ENCODE data around the gene NLK.
"Not testable (repeated sequence)": the region's sequence is repeated elsewhere in the genome, so short reads cannot be mapped to it uniquely, and the experiment has no call there.

The NLK gene

GRCh38 chr17:28093999-28094716 is 51.7 kb downstream of the NLK start:
- TF ChIP-seq L3MBTL2 (conservative IDR thresholded peaks at IDR 0.05) (no peak), FOXK2 (IDR thresholded peaks at IDR 0.05) (no peak), NFRKB (IDR thresholded peaks at IDR 0.05) (no peak), BHLHE40 (IDR thresholded peaks at IDR 0.05; ENCODE audit: borderline replicate concordance) (no peak), PKNOX1 (IDR thresholded peaks at IDR 0.05) (no peak), LEF1 (IDR thresholded peaks at IDR 0.05; ENCODE audit: borderline replicate concordance) (no peak), SUZ12 (IDR thresholded peaks at IDR 0.05) (no peak), FOXM1 (IDR thresholded peaks at IDR 0.05; ENCODE audit: borderline replicate concordance) (no peak)
- ChIA-PET POLR2A (no interaction called here), CTCF (interaction anchor here (0.6 kb wide), 1 partner anchor 200 kb away, joined by 3 read pairs; no protein-coding TSS in a partner anchor)
- no peak for DNase-seq (ENCODE audit: extremely low spot score)

GRCh38 chr17:28096756-28097155 is 54.3 kb downstream of the NLK start:
- ChIA-PET CTCF (no interaction called here), POLR2A (no interaction called here)
- DNase-seq (ENCODE audit: extremely low spot score) = no peak
- TF ChIP-seq TARDBP (IDR thresholded peaks at IDR 0.05) = no peak
- no peak for TF ChIP-seq SP1 (IDR thresholded peaks at IDR 0.05)
- TF ChIP-seq L3MBTL2 (conservative IDR thresholded peaks at IDR 0.05) = no peak
- TF ChIP-seq ELF4 (IDR thresholded peaks at IDR 0.05) = no peak
- no peak for TF ChIP-seq BHLHE40 (IDR thresholded peaks at IDR 0.05; ENCODE audit: borderline replicate concordance)
- TF ChIP-seq SUZ12 (IDR thresholded peaks at IDR 0.05) = no peak
- TF ChIP-seq PKNOX1 (IDR thresholded peaks at IDR 0.05) = no peak
- no peak for TF ChIP-seq ZNF384 (IDR thresholded peaks at IDR 0.05)
- no peak for TF ChIP-seq FOXM1 (IDR thresholded peaks at IDR 0.05; ENCODE audit: borderline replicate concordance)
- TF ChIP-seq HDGF (IDR thresholded peaks at IDR 0.05; ENCODE audit: borderline replicate concordance) = no peak
- no peak for TF ChIP-seq NFRKB (IDR thresholded peaks at IDR 0.05)
- no peak for TF ChIP-seq CTBP1 (IDR thresholded peaks at IDR 0.05; ENCODE audit: borderline replicate concordance)
- no peak for TF ChIP-seq FOXA1 (IDR thresholded peaks at IDR 0.05)
- TF ChIP-seq FOXK2 (IDR thresholded peaks at IDR 0.05) = no peak
- no peak for TF ChIP-seq ARNT (IDR thresholded peaks at IDR 0.05)
- no peak for TF ChIP-seq LEF1 (IDR thresholded peaks at IDR 0.05; ENCODE audit: borderline replicate concordance)

DNA sequence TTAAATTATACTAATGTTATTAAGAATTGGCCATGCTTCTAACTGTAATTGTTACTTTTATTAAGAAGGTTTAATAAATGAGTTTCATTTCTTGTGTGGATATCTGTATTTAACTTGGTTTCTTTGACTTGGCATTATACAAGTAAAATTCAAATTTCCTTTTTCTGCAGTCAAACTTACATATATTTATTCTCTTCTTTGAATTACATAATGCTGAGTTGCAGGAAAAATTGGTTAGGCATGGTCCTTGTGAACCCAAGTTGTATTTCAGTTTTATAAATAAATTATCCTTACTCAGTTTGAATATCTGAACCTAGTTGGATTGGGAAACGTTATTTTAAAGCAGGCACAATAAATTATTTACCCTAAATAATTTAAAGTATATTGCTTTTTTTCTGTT is 54.8 kb downstream of the NLK start:
- ChIA-PET POLR2A (no interaction called here), CTCF (no interaction called here)
- TF ChIP-seq HDGF (IDR thresholded peaks at IDR 0.05; ENCODE audit: borderline replicate concordance) (no peak), FOXK2 (IDR thresholded peaks at IDR 0.05) (no peak), LEF1 (IDR thresholded peaks at IDR 0.05; ENCODE audit: borderline replicate concordance) (no peak), ELF4 (IDR thresholded peaks at IDR 0.05) (no peak), TARDBP (IDR thresholded peaks at IDR 0.05) (no peak), ZNF384 (IDR thresholded peaks at IDR 0.05) (no peak), CTBP1 (IDR thresholded peaks at IDR 0.05; ENCODE audit: borderline replicate concordance) (no peak), FOXA1 (IDR thresholded peaks at IDR 0.05) (no peak), NFRKB (IDR thresholded peaks at IDR 0.05) (no peak), L3MBTL2 (conservative IDR thresholded peaks at IDR 0.05) (no peak), PKNOX1 (IDR thresholded peaks at IDR 0.05) (no peak), SUZ12 (IDR thresholded peaks at IDR 0.05) (no peak), BHLHE40 (IDR thresholded peaks at IDR 0.05; ENCODE audit: borderline replicate concordance) (no peak), ARNT (IDR thresholded peaks at IDR 0.05) (no peak), FOXM1 (IDR thresholded peaks at IDR 0.05; ENCODE audit: borderline replicate concordance) (no peak), SP1 (IDR thresholded peaks at IDR 0.05) (no peak)

DNA sequence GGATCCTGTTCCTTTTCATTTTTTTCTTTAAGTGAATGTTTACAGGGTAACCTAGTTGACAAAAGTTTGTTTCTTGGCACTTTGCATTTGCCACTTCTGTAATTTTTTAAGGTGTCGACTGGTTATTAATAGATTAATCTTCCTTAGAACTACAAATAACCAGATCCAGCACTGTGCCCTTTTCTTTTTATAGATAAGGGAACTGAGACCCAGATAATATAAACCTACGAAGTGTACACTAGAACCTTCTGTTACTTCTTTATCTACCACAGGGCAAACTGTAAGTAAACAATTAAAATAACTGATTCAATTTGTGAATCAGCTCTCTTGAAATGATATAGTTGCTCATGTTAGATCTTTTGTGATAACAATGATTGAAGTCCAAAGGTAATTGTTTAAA is 55.4 kb downstream of the NLK start:
- POLR2A ChIA-PET = no interaction called here
- CTCF ChIA-PET = no interaction called here
- TF ChIP-seq ARNT (IDR thresholded peaks at IDR 0.05) (no peak), TARDBP (IDR thresholded peaks at IDR 0.05) (no peak)
- no peak for DNase-seq (ENCODE audit: extremely low spot score)

More for the DNA sequence above, 54.8 kb downstream of the NLK start:
- no peak for DNase-seq (ENCODE audit: extremely low spot score)

GRCh38 chr17:28098591-28098990 is 56.1 kb downstream of the NLK start:
- CTCF ChIA-PET, POLR2A ChIA-PET: not testable (repeated sequence)

GRCh38 chr17:28100251-28100650 is 57.8 kb downstream of the NLK start:
- no peak for TF ChIP-seq ARNT (IDR thresholded peaks at IDR 0.05)
- TF ChIP-seq CTBP1 (IDR thresholded peaks at IDR 0.05; ENCODE audit: borderline replicate concordance) = no peak
- TF ChIP-seq SP1 (IDR thresholded peaks at IDR 0.05) = no peak
- TF ChIP-seq SUZ12 (IDR thresholded peaks at IDR 0.05) = no peak
- no peak for TF ChIP-seq NFRKB (IDR thresholded peaks at IDR 0.05)
- DNase-seq (ENCODE audit: extremely low spot score) = no peak
- ChIA-PET POLR2A (no interaction called here), CTCF (no interaction called here)

More at GRCh38 chr17:28098591-28098990, 56.1 kb downstream of the NLK start:
- not testable (repeated sequence) for DNase-seq (ENCODE audit: extremely low spot score)

GRCh38 chr17:28100936-28101335 is 58.5 kb downstream of the NLK start:
- CTCF ChIA-PET = no interaction called here
- DNase-seq (ENCODE audit: extremely low spot score) = no peak
- POLR2A ChIA-PET = no interaction called here

More at GRCh38 chr17:28100936-28101335, 58.5 kb downstream of the NLK start:
- TF ChIP-seq ARNT (IDR thresholded peaks at IDR 0.05) (no peak), SP1 (IDR thresholded peaks at IDR 0.05) (no peak), FOXA1 (IDR thresholded peaks at IDR 0.05) (no peak), TARDBP (IDR thresholded peaks at IDR 0.05) (no peak), NFRKB (IDR thresholded peaks at IDR 0.05) (no peak), ZNF384 (IDR thresholded peaks at IDR 0.05) (no peak), FOXM1 (IDR thresholded peaks at IDR 0.05; ENCODE audit: borderline replicate concordance) (no peak), SUZ12 (IDR thresholded peaks at IDR 0.05) (no peak), HDGF (IDR thresholded peaks at IDR 0.05; ENCODE audit: borderline replicate concordance) (no peak)

Data from HEK293T (cell line).